GM12891 (cell line): ENCODE measurements around the gene GNS.

Experiments
- PAX5 ChIP-seq: IDR thresholded peaks from 2 replicates; pipeline ENCODE4 v1.6.1; 2011; ENCODE audit warnings: low read length, moderate library complexity, mild to moderate bottlenecking; ENCODE audit not compliant: insufficient read depth, severe bottlenecking
- POLR2A ChIP-seq: IDR thresholded peaks from 2 replicates; pipeline ENCODE4 v1.6.1; 2011; ENCODE audit warnings: low read depth, low read length, control low read depth
- POLR2AphosphoS5 ChIP-seq: IDR thresholded peaks from 2 replicates; pipeline ENCODE4 v1.6.1; 2011; ENCODE audit warnings: low read depth, low read length, control low read depth
- POU2F2 ChIP-seq: IDR thresholded peaks from 2 replicates; pipeline ENCODE4 v1.6.1; 2011; ENCODE audit warnings: low read depth, mild to moderate bottlenecking, control low read depth, low read length, moderate library complexity
- SPI1 ChIP-seq: IDR thresholded peaks from 2 replicates; pipeline ENCODE4 v1.6.1; 2011; ENCODE audit warnings: low read depth, low read length, control low read depth
- TAF1 ChIP-seq: IDR thresholded peaks from 2 replicates; pipeline ENCODE4 v1.6.1; 2011; ENCODE audit warnings: low read depth, low read length, control low read depth

DNA sequence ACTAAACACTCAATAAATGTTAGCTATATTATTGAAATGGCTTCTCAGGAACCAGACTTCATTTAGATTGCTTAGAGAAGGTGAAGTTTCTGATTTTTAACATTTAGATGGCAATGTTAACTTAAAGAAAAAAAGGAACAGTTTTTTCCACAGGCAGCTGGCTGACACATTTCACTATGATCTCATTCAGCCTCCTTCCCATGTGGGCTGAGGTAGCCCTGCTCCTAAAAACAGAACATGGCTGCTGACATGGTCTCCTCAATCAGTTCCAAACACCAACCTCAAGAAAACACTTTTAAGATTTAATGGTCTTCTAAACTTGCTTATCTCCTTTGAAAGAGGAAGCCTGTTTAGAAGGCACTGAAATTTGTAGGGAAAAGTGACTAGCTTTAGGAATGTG is 23.8 kb downstream of the GNS start:
- TF ChIP-seq POLR2A (no peak), TAF1 (no peak), PAX5 (no peak), POLR2AphosphoS5 (no peak), POU2F2 (no peak), SPI1 (no peak)
